Stimulated activated CD8-positive, alpha-beta memory T cell treated with anti-CD3 and anti-CD28 coated beads, Interleukin-2, amount 100 ng/mL, for 1 hour (primary cell): ENCODE results near the gene ARPP21.

Experiments
- DNase-seq, 2 donors: peaks; one replicate each; pipeline ENCODE4 v3.0.0-alpha.2; 2020; ENCODE audit warnings: low read depth in 2 of 2

Gene ARPP21

DNA sequence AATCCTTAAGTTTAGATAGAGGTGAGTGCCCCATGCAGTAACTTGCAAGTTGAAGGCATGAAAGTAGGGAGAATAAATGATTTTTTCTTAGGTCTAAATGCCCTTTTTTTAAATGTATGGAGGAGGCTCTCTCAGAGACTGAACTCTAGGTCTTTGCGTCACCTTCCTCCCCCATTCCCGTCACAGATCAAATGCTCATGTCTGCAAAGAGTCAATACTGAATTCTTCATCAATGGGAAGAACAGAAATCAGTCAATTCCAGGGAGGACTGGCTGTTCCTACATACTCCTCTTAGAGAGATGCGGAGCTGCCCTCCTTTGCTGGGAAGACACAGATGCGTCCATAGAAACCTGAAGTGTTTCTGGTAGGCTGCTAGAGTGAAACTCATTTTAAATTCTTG lies 98.2 kb downstream of the ARPP21 start:
- DNase-seq = no peak

DNA sequence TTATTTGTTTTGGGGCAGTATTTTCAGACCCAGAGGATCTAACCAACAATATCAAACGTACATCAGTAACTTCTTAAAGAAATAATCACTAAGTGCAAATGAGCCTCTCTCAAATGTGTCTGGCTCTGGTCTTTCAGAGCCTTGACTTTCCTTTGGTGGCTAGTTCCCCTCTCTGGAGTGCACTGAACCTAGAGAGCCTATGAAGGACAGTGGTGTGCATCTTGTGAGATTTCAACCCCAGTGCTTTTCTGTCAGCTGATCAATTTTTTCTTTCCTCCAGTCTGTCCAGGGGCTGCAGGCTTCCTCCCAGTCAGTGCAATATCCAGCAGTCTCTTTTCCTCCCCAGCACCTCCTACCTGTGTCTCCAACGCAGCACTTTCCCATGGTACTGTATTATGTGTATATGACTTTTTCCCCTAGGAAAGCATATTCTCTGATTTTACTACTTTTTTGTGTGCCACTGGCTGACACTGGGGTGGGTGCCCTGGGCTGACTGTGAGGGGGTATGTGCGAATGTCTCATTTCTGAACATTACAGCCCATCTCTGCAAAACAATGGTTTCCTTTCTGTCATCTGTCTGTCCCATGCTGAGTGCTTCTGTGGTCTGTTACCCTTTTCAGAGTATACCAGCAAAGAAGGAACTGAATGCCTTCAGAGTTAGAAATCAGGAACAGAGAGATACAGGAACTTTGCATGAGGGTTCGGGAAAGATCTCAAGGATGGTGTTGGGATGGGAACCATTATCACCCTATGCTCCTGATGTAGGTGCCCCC lies 98.8 kb downstream of the ARPP21 start:
- DNase-seq = no peak

DNA sequence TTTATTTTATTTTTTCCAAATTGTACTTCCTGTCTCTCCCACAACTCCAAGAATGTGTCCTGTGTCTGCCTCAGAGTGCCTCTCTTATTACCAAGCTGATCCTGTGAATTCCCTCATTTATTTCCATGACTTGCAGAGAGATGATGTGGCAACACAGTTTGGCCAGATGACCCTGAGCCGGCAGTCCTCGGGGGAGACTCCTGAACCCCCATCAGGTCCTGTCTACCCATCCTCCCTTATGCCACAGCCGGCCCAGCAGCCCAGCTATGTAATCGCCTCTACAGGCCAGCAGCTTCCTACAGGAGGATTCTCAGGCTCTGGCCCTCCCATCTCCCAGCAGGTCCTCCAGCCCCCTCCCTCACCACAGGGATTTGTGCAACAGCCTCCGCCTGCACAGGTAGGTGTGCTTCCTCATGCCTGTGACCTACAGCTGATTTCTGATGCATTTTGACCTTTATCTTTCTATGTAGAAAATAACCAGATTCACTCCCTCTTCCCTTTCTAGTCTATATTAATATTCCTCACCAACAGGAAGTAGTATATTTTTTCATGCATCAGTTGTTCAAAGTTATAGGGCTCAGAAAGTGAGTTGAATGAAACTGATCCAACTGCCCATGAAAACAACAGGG lies 100.0 kb downstream of the ARPP21 start:
- no peak for DNase-seq

DNA sequence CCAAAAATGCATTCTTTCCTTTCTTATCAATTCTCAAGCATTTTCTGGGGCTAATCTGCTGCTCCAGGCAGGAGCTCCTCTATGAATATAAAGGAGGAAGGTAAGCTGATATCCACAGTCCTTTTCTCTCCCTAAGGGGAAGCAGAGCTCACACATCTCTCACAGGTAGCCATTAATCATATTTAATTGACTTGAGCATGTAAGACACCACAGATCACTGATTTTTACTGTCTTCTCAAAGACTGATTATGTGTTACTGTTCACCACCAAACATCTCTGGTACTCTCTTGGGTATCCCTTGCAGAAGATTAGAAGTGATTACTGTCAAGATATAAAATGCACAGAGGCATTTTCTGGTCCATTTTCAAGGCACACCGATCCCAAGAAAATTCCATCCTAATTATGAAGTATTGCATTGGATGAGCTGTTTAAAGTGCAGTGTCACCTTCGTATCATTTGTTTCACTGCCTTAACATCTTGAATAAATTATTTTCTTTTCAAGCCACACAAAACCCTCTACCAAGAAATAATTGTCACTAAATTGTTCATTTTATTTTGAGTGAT lies 100.7 kb downstream of the ARPP21 start:
- no peak for DNase-seq

DNA sequence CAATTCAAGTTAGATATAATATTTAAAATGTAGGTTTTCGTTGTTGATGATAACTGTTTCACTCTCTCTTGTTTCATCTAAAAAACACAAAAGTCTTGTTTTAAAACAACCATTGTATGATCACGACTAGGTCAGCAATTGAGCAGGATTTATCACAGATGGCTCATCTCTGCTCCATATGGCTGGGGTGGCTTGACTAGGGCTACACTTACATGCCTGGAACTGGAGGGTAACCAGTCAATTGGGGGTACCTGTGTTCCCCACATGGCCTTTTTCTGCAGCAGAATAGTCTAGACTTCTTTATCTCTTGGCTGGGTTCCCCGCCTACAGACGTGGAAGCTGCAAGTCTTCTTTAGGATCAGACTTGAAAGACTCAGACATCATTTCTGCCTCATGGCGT lies 103.9 kb downstream of the ARPP21 start:
- DNase-seq = no peak

DNA sequence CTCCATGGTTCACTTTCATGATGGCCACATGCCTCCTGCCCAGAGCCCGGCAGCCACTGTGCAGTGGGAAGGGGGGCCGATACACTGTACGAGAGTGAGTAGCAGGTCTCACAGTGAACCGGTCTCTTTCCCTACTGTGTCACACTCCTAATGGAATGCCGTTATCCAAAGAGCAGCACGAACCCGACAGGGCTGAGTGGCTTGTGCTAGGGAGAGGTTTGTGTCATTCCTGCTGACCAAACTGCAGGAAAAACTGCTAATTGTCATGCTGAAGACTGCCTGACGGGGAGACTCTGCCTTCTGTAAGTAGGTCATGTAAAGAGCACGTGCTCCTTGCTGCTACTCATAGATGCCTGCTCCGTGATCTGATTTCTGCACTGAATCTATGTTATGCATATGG lies 105.1 kb downstream of the ARPP21 start:
- DNase-seq = no peak

DNA sequence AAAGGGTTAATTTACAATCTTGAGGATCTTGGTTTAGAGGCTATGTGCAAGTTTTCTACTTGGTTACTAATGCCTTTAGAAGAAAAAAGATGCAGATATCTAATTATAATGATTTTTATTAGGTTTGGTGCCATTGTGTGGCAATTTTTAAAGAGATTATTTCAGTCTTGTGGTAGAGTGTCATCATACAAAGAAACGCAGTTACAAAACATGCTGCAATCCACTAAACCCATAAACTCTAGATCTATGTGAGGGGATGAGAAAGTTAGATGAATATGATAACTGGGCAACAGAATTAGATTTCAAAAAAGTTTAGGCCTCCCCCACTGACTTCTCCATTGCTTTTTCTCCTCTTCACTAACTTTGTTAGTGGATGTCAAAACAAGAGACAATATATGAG lies 106.0 kb downstream of the ARPP21 start:
- DNase-seq = no peak

DNA sequence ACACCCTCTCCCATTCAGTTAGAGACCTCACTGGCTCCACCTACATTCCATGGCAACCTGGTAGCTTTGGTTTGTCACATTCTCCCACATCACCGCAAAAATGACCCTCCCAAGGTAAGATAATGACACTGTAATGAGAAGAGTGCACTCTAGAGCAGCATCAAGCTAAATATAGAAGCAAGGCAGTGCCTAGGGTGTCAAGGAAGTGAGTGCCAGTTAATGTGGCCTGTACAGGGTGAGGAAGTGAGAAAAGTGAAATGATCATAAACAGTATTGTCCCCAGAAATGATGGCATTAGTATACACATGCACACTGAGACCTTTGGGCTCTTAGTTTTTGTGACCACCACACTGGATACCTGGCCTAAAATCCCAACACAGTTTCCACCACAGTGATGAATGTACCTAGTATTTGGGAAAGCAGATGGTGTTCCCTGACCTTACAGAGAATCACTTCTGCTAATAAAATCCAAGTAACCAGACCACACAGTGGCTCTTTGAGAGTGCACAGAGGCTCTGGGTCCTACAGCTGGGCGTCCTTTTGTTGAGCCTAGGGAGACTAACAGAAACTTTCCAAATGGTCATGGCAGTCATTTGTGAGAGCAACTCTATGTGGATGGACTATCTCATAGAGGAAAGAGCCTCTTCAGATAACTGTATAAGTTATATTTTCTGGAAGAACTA lies 106.6 kb downstream of the ARPP21 start:
- DNase-seq = no peak

DNA sequence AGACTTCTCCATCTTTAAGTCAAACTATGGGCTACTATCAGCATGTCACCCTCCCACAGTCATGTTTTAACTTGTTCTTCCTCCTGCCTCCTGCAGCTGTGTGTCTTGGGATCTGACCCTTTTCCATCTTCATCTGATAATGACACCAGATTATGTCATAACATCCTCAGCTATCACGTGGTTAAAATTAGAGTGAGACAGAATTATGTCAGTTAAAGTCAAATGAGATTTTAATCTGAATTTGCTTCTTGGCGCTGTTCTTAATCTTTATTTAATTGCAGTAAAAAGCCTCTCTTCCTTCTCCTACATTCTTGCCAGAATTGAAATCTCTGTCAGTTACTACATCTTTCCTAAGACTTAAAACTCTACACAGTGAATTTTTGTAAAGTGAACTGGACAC lies 107.2 kb downstream of the ARPP21 start:
- DNase-seq = no peak

DNA sequence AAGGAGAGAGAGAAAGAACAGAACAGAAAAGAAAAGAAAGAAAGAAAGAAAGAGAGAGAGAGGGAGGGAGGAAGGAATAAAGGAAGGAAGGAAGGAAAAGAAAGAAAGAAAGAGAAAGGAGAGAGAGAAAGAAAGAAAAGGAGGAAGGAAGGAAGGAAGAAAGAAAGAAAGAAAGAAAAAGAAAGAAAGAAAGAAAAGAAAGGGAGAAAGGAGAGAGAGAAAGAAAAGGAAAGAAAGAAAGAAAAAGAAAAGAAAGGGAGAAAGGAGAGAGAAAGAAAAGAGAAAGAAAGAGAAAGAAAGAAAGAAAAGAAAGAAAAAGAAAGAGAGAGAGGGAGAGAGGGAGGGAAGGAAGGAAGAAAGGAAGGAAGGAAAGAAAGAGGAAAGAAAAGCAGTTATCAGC lies 108.8 kb downstream of the ARPP21 start:
- no peak for DNase-seq

DNA sequence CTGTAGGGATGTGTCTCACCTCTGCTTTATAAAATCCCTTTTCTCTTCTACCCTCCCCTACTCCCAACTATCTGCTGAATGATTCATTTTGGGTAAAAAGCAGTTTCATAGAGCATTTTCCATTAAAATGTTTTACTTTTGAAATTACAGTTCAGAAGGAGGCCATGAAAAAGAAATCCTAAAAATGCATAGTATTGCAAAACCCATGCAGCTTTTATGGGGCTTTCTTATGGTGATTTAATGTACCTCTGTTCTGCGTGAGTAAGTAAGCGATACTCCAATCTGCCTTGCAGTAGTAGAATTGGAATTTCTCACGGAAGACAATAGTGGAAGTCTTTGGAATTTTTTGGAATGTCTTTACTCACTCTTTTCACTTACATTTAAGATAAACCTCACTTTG lies 111.9 kb downstream of the ARPP21 start:
- no peak for DNase-seq

DNA sequence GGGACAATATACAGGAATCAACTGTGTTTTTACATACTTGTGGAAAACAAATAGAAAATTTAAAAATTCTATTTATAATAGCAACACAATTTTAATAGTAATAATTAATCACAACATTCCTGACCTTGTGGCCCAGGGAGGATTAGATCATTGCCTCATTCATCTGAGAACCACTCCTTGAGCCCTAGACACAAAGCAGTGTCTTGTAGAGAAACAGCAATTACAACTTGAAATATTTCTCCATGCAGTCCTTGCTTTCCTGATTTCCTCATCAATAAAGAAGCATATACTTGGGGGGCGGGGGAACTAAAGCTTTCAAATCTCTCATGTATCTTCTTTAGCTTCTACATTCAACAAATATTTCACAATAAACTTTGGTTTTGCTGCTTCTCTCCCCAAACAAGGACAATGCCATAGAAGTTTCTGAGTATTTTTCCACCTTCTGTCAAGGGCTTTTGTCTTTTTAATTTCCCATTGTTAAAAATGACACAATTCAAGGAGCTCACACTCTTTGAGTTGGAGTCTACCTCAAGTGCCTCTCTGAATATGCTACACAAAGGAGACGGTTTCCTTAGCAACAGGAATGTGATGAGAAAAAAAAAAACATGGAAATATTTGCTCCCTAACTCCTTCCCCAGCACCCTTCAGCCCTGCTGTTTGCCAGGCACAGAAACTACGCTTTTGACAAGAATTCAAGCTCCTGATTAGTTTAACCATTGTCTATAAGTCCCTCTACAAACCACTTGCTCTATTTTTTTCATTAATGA lies 118.8 kb downstream of the ARPP21 start:
- no peak for DNase-seq

DNA sequence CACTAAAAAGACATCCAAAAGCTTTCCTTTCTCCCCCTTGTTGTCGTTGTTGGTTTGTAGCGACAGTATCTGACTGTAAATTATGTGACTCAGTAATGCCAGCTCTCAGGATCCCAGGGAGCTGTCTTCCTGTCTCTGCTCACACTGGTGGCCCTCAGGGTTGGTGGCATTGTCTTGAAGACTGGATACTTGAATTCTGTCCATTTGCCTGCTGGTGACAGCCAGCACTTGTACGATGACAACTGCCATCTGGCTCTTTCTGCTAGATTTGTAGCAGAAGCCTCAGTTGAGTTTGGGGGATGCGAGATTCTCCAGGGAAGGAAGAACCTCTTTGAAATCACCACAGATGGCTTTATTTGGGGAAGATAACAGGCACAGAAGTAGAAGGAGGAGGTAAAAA lies 120.8 kb downstream of the ARPP21 start:
- no peak for DNase-seq

DNA sequence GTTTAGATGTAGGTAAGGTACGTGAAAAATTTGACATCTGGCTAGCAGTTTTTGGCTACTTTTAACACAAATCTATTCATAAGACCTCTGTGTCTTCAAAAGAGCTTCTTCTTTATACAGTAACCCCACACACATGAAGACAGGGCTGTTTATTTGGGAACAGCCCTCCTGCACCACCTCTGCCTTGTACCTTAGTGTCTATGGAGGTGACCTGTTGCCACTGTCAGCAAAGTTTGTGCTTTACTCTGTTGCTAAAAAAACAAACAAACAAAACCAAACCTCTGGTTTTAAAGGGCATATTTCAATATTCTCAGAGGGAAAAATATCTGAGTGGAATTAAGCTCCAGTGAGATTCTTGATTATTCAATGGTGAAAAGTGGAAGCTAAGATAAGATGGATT lies 122.0 kb downstream of the ARPP21 start:
- DNase-seq = no peak

DNA sequence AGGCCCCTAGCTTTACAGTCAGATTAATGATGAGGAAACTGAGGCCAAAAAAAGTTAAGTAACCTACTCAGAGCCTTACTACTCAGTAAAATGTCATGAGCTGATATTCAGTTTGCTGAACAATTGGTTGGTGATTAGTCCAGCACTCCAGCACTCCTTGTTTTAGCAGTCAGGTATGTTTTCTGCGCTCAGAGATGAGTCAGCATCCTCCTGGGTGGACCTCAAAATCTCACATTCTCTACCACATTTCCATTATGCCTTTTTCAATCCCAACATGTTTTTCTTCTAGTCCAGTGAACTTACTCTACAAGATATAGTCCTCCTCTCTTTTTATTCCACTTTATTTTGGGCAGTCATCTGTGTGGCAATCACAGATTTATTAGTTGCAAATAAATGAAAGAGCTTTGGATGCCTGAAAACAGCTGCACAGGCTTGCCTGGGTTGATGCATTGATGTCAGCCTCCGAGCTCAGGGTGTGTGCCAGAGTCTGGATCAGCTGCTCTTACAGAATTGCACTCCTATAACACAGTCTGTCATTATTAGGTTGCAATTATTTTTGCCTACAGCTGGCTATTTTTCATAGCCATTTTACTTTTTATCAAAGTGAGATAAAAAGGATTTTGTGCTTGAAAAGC lies 133.2 kb downstream of the ARPP21 start:
- DNase-seq = no peak

DNA sequence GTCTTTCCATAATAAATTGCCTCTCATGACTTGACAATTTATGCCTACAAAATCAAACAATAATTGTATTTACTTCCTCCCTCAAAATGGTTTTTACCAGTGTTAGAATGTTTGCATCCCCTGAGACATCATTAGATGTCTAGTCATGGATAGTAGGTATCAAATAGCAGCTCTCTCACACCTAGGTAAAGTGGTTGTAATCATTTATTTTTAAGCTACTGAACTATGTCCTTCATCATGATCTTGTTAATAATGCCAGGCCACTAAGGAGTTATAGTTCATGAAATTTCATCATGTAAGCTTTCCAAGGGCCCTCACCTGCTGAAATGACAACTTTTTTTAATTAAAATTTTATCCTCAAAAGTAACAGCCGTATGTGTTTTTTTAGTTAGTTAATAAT lies 134.1 kb downstream of the ARPP21 start:
- DNase-seq = no peak

DNA sequence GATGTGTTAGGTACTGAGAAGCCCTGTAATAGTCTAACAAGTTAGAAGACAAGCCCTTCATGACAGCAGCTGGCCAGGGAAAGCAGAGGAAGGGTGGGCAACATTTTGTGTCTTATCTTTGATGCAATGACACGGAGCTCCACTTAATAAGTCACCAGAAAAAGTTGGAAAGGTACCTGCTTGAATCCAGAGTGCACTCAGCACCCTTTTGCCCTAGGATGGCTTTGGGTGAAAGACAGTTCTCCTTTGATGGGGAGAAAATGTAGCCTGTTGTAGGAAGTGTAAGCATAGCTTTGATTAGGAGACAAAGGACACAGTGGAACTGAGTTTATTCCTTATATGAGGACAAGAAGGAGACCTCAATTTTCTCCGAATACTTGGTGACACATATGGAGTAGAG lies 137.0 kb downstream of the ARPP21 start:
- no peak for DNase-seq

DNA sequence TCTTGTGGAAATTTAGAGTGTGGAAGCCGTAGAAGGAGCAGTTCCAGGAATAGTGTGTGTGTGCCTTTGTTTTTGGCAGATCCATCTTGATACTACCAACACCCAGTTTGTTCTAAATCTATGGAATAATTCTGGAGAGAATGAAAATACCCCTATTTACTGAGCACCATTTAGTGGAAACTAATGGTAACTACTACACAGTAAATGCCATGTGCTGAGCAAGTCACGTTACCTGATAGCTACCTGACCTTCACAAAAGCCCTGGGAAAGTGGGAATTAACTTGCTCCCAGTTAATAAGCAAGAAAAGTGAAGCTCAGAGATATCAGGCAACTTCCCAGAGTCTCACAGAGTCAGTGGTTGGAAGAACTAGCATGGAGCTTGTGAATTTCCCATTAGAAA lies 137.7 kb downstream of the ARPP21 start:
- no peak for DNase-seq

DNA sequence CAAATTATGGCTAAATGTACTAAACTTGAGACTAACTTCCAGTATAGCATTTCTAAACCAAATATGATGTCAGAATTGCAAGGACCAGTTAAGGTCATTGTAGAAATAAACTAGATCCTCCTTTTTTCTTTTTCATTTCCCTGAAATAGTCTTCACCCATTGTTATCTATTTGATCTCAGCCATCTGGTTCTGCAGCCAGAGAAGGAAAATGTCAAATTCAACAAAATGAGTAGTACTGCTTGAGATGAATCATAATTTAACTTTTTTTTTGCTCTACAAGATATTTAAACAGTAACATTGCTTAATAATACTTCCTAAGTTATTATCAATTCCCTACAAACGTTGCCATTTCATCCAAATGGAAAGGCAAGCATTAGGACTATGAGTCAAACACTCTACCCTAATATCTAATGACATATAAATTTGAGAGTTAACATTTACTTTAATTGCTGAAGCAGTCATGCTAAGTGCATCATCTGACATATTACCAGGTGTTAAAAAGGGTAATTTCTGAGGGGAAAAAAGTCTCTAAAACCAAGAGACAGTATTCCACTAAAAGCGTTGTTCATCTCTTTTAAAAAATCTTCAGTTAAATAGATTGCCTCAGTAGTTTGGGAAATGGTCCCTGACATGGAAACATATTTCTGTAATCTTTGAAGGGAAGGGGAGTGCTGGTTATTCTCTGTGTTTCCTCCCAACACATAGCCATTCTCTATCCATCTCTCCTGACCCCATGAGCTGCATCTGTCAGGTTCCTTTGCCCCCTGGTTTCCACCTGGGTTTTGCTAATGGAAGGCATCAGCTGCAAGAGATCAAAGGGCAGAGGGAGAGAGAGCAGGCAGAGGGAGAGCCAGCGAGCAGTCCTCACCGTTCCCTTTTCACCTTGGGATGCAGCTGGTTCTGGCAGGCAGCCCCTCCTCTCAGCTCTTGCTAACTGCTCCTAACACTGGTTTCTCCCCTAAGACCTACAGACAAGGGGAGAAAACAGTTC lies 138.5 kb downstream of the ARPP21 start:
- no peak for DNase-seq

DNA sequence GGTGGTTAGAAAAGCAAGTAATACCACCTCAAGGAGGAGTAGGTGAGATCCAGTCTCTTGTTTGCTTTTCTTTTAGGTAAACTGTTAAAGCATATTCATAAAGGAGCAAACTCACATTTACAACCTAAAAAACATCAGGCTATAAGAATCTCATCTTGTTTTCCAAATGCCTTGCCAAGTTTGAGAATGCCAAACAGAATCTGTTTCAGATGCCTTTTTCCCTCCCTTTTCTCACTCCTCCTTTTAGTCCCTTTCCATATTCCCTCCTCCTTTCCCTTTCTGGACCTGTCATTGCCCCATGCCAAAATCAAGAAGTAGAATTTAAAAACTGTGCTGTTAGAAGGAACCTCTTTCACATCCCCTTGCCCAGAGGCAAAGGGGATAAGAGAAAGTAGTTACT lies 140.3 kb downstream of the ARPP21 start:
- no peak for DNase-seq
